Stimulated activated CD8-positive, alpha-beta memory T cell treated with anti-CD3 and anti-CD28 coated beads, Interleukin-7, amount 100 ng/mL, for 24 hours (primary cell): Measurements from ENCODE around the gene ITGAE.

ENCODE experiments used
- DNase-seq: peaks from one replicate; pipeline ENCODE4 v3.0.0-alpha.2; 2020; ENCODE audit warnings: low read depth

The ITGAE gene

DNA sequence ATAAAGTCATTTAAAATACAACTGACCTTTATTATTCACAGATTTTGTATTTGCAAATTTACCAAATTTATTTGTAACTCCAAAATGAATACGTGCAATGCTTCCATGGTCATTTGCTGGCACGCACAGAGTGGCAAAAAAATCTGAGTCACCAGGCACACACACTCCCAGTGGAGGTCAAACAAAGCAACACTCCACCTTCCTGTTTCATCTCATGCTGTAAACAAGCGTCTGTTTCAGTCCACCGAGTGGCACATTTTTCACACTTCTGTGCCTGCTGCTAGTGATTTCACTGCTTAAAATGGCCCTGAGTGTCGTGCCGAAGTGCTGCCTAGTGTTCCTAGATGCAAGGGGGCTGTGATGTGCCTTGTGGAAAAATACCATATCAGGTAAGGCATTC lies 17.8 kb upstream of the ITGAE start:
- DNase-seq, result no peak

DNA sequence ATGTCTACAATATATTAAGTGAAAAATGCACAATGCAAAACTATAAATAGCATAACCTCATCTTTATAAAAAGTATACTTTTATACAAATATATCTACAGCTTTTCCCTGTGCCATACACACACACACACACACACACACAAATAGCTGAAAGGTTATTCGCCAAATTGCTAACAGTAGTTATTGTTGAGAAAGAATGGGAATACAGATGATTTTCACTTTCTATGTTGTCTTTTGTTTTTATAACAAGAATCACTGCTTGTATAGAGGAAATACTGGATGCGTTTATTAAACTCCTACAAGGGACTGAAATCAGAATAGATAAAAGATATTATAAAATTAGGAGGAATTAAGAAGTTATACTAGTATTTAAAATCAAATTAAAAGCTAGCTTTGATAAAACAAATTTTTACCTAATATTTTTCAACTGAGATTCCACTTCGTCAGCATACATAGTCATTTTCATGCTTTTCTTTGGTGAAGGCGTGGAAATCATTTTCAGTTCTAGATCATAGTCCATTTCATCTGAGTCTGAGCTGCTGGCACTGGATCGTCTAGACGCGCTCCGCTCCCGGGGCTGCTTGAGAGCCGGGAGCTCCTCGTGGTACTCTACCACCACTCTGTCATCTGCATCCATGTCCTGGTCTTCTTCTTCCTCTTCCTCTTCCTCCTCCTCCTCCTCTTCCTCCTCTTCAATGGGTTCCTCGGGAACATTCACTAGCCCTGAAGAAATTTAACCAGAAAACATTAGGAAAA lies 17.0 kb upstream of the ITGAE start:
- no peak for DNase-seq

- DNase-seq, result no peak
These were observed 14.9 kb upstream of the ITGAE start for GRCh38 chr17:3815925-3816324.

- no peak for DNase-seq
These were observed 14.1 kb upstream of the ITGAE start for GRCh38 chr17:3815122-3815521.

- no peak for DNase-seq
These were observed 13.4 kb upstream of the ITGAE start for GRCh38 chr17:3814361-3814760.

DNA sequence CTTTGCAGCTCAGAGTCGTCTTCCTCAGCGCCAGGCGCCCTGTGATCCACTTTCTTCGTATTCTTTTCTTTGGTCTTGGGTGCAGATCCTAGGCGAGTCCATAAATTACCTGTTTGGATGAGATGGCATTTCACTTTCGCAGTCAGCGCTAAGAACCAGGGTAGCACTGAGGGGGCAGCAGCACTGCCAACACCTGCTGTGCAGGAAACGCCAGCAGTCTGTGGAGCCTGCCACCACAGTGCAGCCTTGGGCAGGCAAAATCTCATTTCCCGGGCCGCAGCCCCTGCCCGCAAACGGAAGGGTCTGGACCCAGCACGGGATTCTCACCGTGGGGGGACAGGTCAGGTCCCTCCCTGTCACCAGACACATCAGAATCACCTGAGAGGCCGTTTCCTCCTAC lies 12.2 kb upstream of the ITGAE start:
- DNase-seq, result no peak

- DNase-seq, result no peak
These were observed 11.8 kb upstream of the ITGAE start for GRCh38 chr17:3812771-3813170.

- DNase-seq, result no peak
These were observed 11.3 kb upstream of the ITGAE start for GRCh38 chr17:3812284-3812683.

DNA sequence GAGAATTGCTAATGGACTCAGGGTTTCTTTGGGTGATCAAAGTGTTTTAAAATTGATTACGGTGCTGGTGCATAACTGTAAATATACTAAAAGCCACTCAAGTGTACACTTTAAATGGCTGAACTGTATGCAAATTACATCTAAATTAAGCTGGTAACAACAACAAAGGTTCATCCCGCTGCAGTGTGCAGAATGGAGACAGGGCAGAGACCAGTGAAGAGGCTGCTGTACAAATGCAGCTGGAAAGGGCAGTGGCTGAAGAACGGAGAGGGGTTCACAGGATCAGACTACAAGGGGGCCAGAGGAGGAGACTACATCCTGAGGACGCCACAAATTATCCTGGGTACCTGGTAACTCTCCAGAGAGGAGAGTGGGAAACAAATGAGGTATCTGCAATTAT lies 9.0 kb upstream of the ITGAE start:
- no peak for DNase-seq

GRCh38 chr17:3809135-3809534 lies 8.1 kb upstream of the ITGAE start:
- no peak for DNase-seq

- DNase-seq, result no peak
These were observed 7.7 kb upstream of the ITGAE start for GRCh38 chr17:3808701-3809100.

DNA sequence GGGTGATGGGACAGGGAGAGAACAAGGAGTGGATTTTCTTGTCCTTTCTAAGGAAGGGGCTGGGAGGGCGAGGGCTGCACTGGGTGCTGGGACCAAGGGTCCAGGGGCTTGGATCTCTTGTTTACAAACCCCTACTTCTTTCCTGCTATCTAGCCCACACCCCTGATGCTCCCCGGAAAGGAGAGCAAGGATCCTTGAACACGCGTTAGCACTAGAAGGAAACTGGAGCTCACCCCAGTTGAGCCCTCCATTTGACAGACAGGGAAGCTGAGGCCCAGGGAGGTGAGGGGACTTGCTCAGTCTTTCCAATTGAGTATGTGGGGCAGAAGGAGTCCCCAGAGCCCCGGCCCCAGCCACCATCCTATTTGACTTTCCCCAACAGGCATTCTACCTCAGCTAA lies 4.6 kb upstream of the ITGAE start:
- DNase-seq, result no peak

DNA sequence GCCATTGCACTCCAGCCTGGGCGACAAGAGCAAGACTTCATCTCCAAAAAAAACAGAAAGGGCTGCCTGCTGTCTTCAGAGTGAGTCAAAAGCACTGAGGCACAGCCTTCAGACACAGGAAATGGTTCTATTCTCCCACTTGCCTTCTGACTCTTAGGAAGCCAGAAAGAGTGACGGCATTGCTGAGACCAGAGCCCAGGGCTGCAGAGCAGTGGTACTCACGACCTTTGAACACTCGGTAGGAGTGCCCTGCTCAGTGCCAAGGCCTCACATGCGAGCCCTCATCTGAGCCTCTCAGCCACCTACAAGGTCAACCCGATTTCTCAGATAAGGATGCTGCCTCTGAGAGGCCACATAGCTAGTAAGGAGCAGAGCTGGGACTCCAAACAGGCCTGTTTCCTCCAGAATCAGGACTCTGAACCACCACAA lies 3.5 kb upstream of the ITGAE start:
- DNase-seq, result no peak

DNA sequence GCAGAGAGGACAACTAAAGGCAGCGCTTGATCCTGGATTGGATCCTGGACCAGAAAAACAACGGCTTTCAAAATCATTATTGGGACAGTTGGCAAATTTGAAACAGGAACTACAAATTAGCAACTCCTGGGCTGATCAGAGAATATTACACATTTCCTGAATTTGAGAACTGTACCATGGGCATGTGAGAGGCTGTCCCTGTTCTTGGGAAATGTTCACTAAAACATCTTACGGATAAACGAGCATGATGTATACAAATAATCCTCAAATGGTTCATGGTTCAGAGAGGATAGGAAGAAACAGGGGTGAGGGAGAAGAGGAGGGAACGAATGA lies 2.3 kb upstream of the ITGAE start:
- no peak for DNase-seq

- no peak for DNase-seq
These were observed 1.7 kb upstream of the ITGAE start for GRCh38 chr17:3802461-3803307.

GRCh38 chr17:3801792-3802191 lies 804 bp upstream of the ITGAE start:
- no peak for DNase-seq

DNA sequence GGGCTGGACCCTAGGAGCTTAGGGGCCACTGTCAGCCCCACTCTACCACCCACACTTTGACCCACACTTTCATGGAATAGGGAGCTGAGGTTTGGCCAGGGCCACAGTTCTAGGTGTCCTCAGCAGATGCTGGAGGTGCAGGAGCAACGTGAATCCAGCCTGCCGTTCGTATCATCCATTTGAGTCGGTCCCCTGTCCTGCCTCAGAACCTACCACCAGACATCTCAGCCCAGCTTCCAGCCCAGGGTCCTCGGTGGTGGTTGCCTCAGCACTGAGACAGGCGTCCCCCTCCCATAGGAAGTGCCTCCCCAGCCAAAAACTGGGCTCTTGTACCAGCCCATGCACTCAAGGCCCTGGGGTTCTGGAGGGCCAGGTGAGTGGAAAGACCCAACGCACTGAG lies 359 bp upstream of the ITGAE start:
- no peak for DNase-seq

GRCh38 chr17:3799181-3799945 lies 1.6 kb downstream of the ITGAE start:
- no peak for DNase-seq

DNA sequence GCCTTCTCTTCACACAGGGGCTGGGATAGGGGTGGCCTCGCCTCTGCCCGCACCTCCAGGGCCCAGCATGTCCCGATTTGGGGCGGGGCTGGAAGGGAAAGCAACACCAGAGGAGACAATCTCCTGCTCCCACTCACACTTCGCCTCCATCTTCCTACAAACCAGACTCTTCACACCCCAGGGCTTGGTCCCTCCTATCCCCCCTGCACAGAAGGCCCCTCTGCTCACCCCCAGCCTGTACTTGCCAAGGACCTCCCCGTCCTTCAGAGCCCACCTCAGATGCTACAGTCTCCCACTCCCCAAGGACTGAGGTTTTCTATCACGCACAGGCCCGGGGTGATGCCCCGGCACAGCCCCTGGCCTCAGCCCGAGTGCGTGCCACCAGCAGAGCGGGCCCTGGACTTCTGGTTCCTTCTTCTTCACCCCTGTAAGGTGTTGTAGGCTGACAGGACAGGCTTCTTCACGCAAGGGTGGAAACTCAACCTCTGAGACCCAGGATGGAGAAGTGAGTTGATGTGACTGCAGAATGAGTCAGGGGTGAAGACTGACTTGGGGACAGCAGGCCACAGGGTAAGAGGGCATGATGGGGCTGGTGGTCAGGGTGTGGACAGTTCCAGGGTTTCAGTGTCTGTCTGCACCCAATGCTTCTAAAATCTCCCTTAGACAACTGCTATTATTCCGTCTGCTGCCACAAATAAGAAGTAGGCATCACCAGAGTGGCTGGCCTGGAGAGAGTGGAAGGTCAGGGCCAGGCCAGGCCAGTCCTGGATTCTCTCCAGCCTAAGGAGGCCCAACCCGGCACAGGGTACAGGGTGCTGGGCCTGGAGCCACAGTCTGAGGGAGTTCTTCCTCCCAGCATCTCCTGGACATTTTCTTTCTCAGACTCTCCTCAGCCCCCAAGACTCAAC lies 2.5 kb downstream of the ITGAE start:
- no peak for DNase-seq

GRCh38 chr17:3796822-3797170 lies 4.2 kb downstream of the ITGAE start:
- no peak for DNase-seq

DNA sequence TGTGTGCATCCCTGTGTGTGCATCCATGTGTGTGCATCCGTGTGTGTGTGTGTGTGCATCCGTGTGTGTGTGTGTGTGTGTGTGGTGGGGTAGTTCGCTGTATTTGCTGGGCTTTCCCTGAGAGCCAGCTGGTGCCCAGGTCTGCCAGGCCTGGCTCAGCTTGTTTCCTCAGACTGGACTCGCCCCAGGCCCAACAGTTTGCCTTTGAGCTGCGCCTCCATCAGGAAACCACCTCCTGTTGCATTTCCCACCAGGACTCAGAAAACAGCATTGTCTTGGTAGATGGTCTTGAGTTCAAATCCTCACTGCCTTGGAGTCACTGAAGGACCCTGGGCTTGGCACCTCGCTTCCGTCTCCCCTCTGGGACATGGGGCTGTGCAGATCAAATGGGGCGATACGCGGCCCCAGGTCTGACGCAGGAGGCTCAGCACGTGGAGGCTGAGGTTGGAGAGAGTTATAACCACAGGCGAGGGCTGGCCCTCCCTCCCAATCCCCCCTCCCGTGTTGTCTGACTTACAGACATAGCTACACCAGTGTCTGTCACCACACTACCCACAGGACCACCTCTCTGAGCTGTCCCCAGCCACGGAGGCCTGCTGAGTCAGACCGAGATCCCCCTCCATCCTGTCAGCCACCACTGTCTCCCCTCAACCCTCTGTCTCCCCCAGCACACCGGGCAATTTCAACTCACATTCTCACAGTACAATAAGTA lies 4.7 kb downstream of the ITGAE start:
- peak; percentile 73 for DNase-seq
